ENCODE data around the gene SLC6A9. TPM values are rescaled to one million over a fixed set of nuclear protein-coding genes. Genes with fewer than 3 reads are reported as not detected.

The SLC6A9 gene
- total RNA-seq, 2 donors from 2014 or later: 0.62 TPM; not detected in 1

DNA sequence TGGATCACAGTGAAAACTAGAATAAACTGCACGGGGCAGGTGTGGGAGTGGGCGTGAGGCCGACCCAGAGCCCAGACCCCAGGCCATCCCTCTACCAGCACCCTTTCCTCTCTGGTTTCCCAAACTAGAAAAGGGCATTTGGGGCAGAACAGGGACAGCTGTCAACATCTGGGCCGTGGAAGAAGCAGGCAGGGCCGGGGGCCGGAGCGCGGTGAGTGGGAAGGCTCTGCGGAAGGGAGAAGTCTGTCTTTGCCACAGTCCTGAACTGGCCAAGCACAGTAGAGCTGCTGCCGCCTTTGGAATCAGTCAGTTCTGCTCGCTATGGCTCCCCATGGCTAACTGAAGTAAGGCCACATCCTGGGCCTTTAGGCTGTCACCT is 33.3 kb downstream of the SLC6A9 start:
- ATAC-seq (no peak), DNase-seq (no peak)
- Mint-ChIP-seq H3K27ac (no peak overlapping the region), H3K36me3 (ENCODE audit: low read depth) (no peaks in the 10 kb centered on the region), H3K27me3 (peaks cover 6% of the 10 kb centered on the region), H3K4me3 (no peak overlapping the region), H3K4me1 (peaks cover 7% of the 10 kb centered on the region)
- no peaks in the 10 kb centered on the region for H3K9me3 ChIP-seq (ENCODE audit: control insufficient read depth, low read length, poor library complexity, severe bottlenecking)

GRCh38 chr1:43997295-43997999 is 33.8 kb downstream of the SLC6A9 start:
- no peak for ATAC-seq
- no peak overlapping the region for H3K27ac Mint-ChIP-seq
- DNase-seq: no peak
- peaks cover 11% of the 10 kb centered on the region for H3K4me1 Mint-ChIP-seq
- no peaks in the 10 kb centered on the region for H3K9me3 ChIP-seq (ENCODE audit: control insufficient read depth, low read length, poor library complexity, severe bottlenecking)
- H3K27me3 Mint-ChIP-seq: peaks cover 6% of the 10 kb centered on the region
- no peak overlapping the region for H3K4me3 Mint-ChIP-seq
- no peaks in the 10 kb centered on the region for H3K36me3 Mint-ChIP-seq (ENCODE audit: low read depth)

GRCh38 chr1:43996733-43997115 is 34.5 kb downstream of the SLC6A9 start:
- ATAC-seq: no peak
- no peaks in the 10 kb centered on the region for H3K36me3 Mint-ChIP-seq (ENCODE audit: low read depth)
- H3K4me3 Mint-ChIP-seq: no peak overlapping the region
- no peak for DNase-seq
- peaks cover 6% of the 10 kb centered on the region for H3K27me3 Mint-ChIP-seq
- H3K4me1 Mint-ChIP-seq: peaks cover 17% of the 10 kb centered on the region
- no peaks in the 10 kb centered on the region for H3K9me3 ChIP-seq (ENCODE audit: control insufficient read depth, low read length, poor library complexity, severe bottlenecking)
- no peak overlapping the region for H3K27ac Mint-ChIP-seq

GRCh38 chr1:43995984-43996732 is 35.1 kb downstream of the SLC6A9 start:
- Mint-ChIP-seq H3K4me1 (peaks cover 20% of the 10 kb centered on the region), H3K4me3 (no peak overlapping the region), H3K27ac (no peak overlapping the region), H3K27me3 (peaks cover 3% of the 10 kb centered on the region), H3K36me3 (ENCODE audit: low read depth) (no peaks in the 10 kb centered on the region)
- no peaks in the 10 kb centered on the region for H3K9me3 ChIP-seq (ENCODE audit: control insufficient read depth, low read length, poor library complexity, severe bottlenecking)
- ATAC-seq: no peak
- no peak for DNase-seq

- H3K4me1 Mint-ChIP-seq: peaks cover 20% of the 10 kb centered on the region
- no peak overlapping the region for H3K27ac Mint-ChIP-seq
- ATAC-seq (no peak), DNase-seq (no peak)
- H3K4me3 Mint-ChIP-seq: no peak overlapping the region
- H3K9me3 ChIP-seq (ENCODE audit: control insufficient read depth, low read length, poor library complexity, severe bottlenecking): no peaks in the 10 kb centered on the region
- H3K36me3 Mint-ChIP-seq (ENCODE audit: low read depth): no peaks in the 10 kb centered on the region
- H3K27me3 Mint-ChIP-seq: no peaks in the 10 kb centered on the region
Observed at GRCh38 chr1:43994794-43995790, 36.2 kb downstream of the SLC6A9 start.

GRCh38 chr1:43994071-43994470 is 37.2 kb downstream of the SLC6A9 start:
- H3K9me3 ChIP-seq (ENCODE audit: control insufficient read depth, low read length, poor library complexity, severe bottlenecking): no peaks in the 10 kb centered on the region
- Mint-ChIP-seq H3K27me3 (no peaks in the 10 kb centered on the region), H3K4me3 (no peak overlapping the region), H3K27ac (no peak overlapping the region), H3K36me3 (ENCODE audit: low read depth) (no peaks in the 10 kb centered on the region), H3K4me1 (peaks cover 20% of the 10 kb centered on the region)
- DNase-seq (no peak), ATAC-seq (no peak)

DNA sequence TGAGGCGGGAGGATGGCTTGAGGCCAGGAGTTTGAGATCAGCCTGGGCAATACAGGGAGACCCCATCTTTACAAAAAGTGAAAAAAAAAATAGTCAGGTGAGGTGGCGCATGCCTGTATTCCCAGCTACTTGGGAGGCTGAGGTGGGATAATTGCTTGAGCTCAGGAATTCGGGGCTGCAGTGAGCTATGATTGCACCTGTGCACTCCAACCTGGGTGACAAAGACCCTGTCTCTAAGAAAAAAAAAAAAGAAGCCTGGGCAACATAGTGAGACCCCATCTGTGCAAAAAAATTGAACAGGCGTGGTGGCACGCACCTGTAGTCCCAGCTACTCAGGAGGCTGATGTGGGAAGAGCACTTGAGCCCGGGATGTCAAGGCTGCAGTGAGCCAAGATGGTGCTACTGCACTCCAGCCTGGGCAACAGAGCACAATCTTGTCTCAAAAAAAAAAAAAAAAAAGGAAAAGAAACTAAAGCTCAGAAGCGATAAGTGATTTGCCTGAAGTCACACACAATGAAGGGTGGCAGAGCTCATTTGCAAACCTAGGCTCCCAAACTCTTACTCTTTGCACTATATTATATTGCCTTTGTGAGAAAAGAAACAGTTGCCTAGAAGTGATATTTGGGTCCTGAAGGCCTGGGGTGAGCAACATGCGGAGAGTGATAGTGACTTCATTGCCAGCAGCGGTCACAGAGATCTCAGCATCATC is 37.9 kb downstream of the SLC6A9 start:
- Mint-ChIP-seq H3K36me3 (ENCODE audit: low read depth) (no peaks in the 10 kb centered on the region), H3K27ac (peak overlapping the region; percentile 85), H3K4me3 (peak overlapping the region; percentile 93), H3K4me1 (peaks cover 20% of the 10 kb centered on the region), H3K27me3 (no peaks in the 10 kb centered on the region)
- DNase-seq: no peak
- ATAC-seq: no peak
- no peaks in the 10 kb centered on the region for H3K9me3 ChIP-seq (ENCODE audit: control insufficient read depth, low read length, poor library complexity, severe bottlenecking)

DNA sequence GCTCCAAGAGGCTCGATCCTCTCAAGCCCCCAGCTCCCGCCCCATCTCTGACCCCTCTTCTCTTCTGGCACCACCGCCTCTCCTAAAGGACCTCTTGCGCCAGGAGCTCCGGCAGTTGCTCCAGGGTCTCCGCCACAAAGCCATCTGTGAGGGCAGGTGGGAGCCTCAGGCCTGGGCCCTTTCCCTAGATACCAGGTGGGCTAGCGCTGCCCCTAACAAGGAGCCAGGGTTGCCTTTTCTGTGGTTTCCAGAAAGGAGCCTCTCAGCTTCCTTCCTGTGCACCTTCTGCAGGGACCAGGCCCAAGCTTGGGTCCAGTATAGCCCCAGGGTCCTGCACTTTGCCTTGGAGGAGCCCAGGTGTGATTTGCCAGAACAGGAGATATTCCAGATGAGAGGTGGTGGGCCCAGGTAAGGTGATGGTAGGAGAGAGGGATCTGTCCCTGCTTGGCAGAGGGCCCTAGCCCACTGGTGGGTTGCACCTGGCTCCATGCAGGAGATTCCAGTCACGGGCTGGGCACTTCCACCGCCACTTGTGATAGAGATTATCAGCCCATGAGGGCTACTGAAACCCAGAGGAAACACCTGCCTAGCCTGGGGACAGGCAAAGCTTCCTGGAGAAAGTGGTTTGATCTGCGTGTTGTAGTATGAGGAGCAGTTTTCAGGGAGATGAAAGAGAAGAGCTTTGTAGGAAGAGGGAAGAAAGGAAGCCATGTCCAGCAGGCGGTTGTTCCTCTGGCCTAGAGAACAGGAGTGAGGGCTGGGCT is 38.8 kb downstream of the SLC6A9 start:
- Mint-ChIP-seq H3K36me3 (ENCODE audit: low read depth) (no peaks in the 10 kb centered on the region), H3K27ac (peak overlapping the region; percentile 85), H3K27me3 (no peaks in the 10 kb centered on the region), H3K4me3 (peak overlapping the region; percentile 93), H3K4me1 (peaks cover 20% of the 10 kb centered on the region)
- DNase-seq (no peak), ATAC-seq (no peak)
- no peaks in the 10 kb centered on the region for H3K9me3 ChIP-seq (ENCODE audit: control insufficient read depth, low read length, poor library complexity, severe bottlenecking)

GRCh38 chr1:43991476-43992231 is 39.6 kb downstream of the SLC6A9 start, which contains the start of gene CCDC24:
CCDC24 (plus strand) TSS chr1:43991599; CDS start chr1:43991879, 280 bp downstream.
- no peaks in the 10 kb centered on the region for H3K9me3 ChIP-seq (ENCODE audit: control insufficient read depth, low read length, poor library complexity, severe bottlenecking)
- Mint-ChIP-seq H3K27me3 (no peaks in the 10 kb centered on the region), H3K27ac (peak within 1 kb of the TSS; percentile 85), H3K4me1 (peaks cover 20% of the 10 kb centered on the region), H3K36me3 (ENCODE audit: low read depth) (no peaks in the 10 kb centered on the region), H3K4me3 (peak within 1 kb of the TSS; percentile 93)
- ATAC-seq (peak; percentile 86), DNase-seq (peak; percentile 56 to 74 (median 73))

GRCh38 chr1:43991200-43991475 is 40.1 kb downstream of the SLC6A9 start:
- DNase-seq: no peak
- H3K9me3 ChIP-seq (ENCODE audit: control insufficient read depth, low read length, poor library complexity, severe bottlenecking): no peaks in the 10 kb centered on the region
- Mint-ChIP-seq H3K4me1 (peaks cover 19% of the 10 kb centered on the region), H3K4me3 (peak overlapping the region; percentile 93), H3K27me3 (no peaks in the 10 kb centered on the region), H3K27ac (peak overlapping the region; percentile 85), H3K36me3 (ENCODE audit: low read depth) (no peaks in the 10 kb centered on the region)
- ATAC-seq: no peak

DNA sequence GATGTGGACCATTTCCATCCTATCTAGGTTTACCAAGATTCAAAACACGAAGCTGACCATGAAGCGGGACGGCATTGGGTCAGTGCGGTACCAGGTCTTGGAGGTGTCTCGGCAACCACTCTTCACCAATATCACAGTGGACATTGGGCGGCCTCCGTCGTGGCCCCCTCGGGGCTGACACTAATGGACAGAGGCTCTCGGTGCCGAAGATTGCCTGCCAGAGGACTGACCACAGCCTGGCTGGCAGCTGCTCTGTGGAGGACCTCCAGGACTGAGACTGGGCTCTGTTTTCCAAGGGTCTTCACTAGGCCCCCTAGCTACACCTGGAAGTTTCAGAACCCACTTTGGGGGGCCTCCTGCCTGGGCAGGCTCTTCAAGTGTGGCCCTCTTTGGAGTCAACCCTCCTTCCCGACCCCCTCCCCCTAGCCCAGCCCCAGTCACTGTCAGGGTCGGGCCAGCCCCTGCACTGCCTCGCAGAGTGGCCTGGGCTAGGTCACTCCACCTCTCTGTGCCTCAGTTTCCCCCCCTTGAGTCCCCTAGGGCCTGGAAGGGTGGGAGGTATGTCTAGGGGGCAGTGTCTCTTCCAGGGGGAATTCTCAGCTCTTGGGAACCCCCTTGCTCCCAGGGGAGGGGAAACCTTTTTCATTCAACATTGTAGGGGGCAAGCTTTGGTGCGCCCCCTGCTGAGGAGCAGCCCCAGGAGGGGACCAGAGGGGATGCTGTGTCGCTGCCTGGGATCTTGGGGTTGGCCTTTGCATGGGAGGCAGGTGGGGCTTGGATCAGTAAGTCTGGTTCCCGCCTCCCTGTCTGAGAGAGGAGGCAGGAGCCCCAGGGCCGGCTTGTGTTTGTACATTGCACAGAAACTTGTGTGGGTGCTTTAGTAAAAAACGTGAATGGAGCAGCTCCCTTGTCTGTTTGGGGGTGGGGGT is 40.7 kb downstream of the SLC6A9 start:
- Mint-ChIP-seq H3K27ac (peak overlapping the region; percentile 85), H3K36me3 (ENCODE audit: low read depth) (no peaks in the 10 kb centered on the region), H3K4me1 (peaks cover 19% of the 10 kb centered on the region), H3K27me3 (no peaks in the 10 kb centered on the region), H3K4me3 (peak overlapping the region; percentile 93)
- no peak for DNase-seq
- no peak for ATAC-seq
- H3K9me3 ChIP-seq (ENCODE audit: control insufficient read depth, low read length, poor library complexity, severe bottlenecking): no peaks in the 10 kb centered on the region

Measured in T-helper 17 cell (primary cell).